ENCODE data around the gene GLRB. TPM values are rescaled to one million over a fixed set of nuclear protein-coding genes. Genes with fewer than 3 reads are reported as not detected.

GLRB gene
- total and polyA plus RNA-seq, 10 of the 15 experiments (the other 5 are each of a cell fraction or from before 2014, with no cell fraction given) = 0.04 TPM; not detected in 9

- TF ChIP-seq IRF3 (IDR thresholded peaks at IDR 0.05) = no peak
- Histone ChIP-seq H2AFZ (ENCODE audit: control insufficient read depth, low read depth, low read length) (no peak overlapping the region), H3K4me1 (ENCODE audit: control insufficient read depth, insufficient read depth, low read length) (no peaks in the 10 kb centered on the region), H3K4me2 (ENCODE audit: control insufficient read depth, insufficient read depth) (no peak overlapping the region), H3K4me3 (no peak overlapping the region), H3K9me3 (replicated peaks; ENCODE audit: control insufficient read depth, insufficient read depth, low read length) (no peaks in the 10 kb centered on the region), H3K79me2 (ENCODE audit: control insufficient read depth, insufficient read depth, low read length) (no peaks in the 10 kb centered on the region), H3K27me3 (replicated peaks in 1 of 2; ENCODE audit: control insufficient read depth in 2 of 2, insufficient read depth in 2 of 2, low read length in 1 of 2) (no peaks in the 10 kb centered on the region), H4K20me1 (ENCODE audit: control insufficient read depth, insufficient read depth) (no peaks in the 10 kb centered on the region), H3K36me3 (ENCODE audit: control insufficient read depth in 2 of 2, insufficient read depth in 2 of 2, low read length in 1 of 2) (no peaks in the 10 kb centered on the region), H3K27ac (ENCODE audit: control insufficient read depth, insufficient read depth) (no peak overlapping the region), H3K9ac (ENCODE audit: control insufficient read depth, insufficient read depth, low read length) (no peak overlapping the region)
- ChIA-PET SMC1A (ENCODE audit: uncharacterized antibody, unreplicated experiment) (no interaction called here), POLR2A (no interaction called here), CTCF (no interaction called here), RAD21 (ENCODE audit: unreplicated experiment) (no interaction called here)
- FAIRE-seq = no peak
- intact Hi-C loops (cut with micrococcal nuclease; ENCODE audit: unreplicated experiment) = no loop called here
- BruUV-seq (replicated peaks) = no TSS peak
- no peak for ATAC-seq
- in situ Hi-C loops (cut with MboI) = no loop called here
- 24% methylated on average over 11 of the region's 11 CpGs for WGBS (ENCODE audit: insufficient coverage, insufficient replicate concordance, low lambda C conversion rate, missing lambda C conversion rate)
- no peak for DNase-seq (ENCODE audit: low read depth, low spot score)
These were observed 23.4 kb upstream of the GLRB start for GRCh38 chr4:157052429-157053040.

- SMC1A ChIA-PET (ENCODE audit: uncharacterized antibody, unreplicated experiment) = interaction anchor here (0.8 kb wide), 1 partner anchor 12 kb away, joined by 3 read pairs; no protein-coding TSS in a partner anchor
- TF ChIP-seq SMAD1 (IDR thresholded peaks at IDR 0.05; ENCODE audit: low read depth, partially characterized antibody) (no peak), ZNF274 (IDR thresholded peaks at IDR 0.05; ENCODE audit: insufficient read depth, insufficient read length) (no peak), PRDM15 (CRISPR knock-in tag; IDR thresholded peaks at IDR 0.05) (no peak), FOXK2 (IDR thresholded peaks at IDR 0.05) (no peak), NR2C1 (IDR thresholded peaks at IDR 0.05) (no peak), PML (IDR thresholded peaks at IDR 0.05; ENCODE audit: low read length) (no peak), POU2F2 (IDR thresholded peaks at IDR 0.05; ENCODE audit: borderline replicate concordance, low read depth, low read length) (no peak), PAX5 (IDR thresholded peaks at IDR 0.05; ENCODE audit: borderline replicate concordance, low read depth, low read length) (no peak), YY1 (IDR thresholded peaks at IDR 0.05; ENCODE audit: low read depth, low read length) (no peak), TAF1 (IDR thresholded peaks at IDR 0.05; ENCODE audit: borderline replicate concordance, low read depth, low read length) (no peak), E2F4 (IDR thresholded peaks at IDR 0.05; ENCODE audit: low read depth, low read length) (no peak)
These were observed 18.7 kb upstream of the GLRB start for GRCh38 chr4:157057218-157057617.

More at GRCh38 chr4:157057218-157057617, 18.7 kb upstream of the GLRB start:
- no TSS peak for BruUV-seq (replicated peaks)
- Histone ChIP-seq H3K27ac (ENCODE audit: control insufficient read depth, insufficient read depth) (no peak overlapping the region), H3K27me3 (replicated peaks in 1 of 2; ENCODE audit: control insufficient read depth in 2 of 2, insufficient read depth in 2 of 2, low read length in 1 of 2) (no peaks in the 10 kb centered on the region), H3K79me2 (ENCODE audit: control insufficient read depth, insufficient read depth, low read length) (no peaks in the 10 kb centered on the region), H3K4me2 (ENCODE audit: control insufficient read depth, insufficient read depth) (no peak overlapping the region), H4K20me1 (ENCODE audit: control insufficient read depth, insufficient read depth) (no peaks in the 10 kb centered on the region), H3K9ac (ENCODE audit: control insufficient read depth, insufficient read depth, low read length) (no peak overlapping the region), H3K4me1 (ENCODE audit: control insufficient read depth, insufficient read depth, low read length) (no peaks in the 10 kb centered on the region), H3K36me3 (ENCODE audit: control insufficient read depth in 2 of 2, insufficient read depth in 2 of 2, low read length in 1 of 2) (no peaks in the 10 kb centered on the region), H3K4me3 (no peak overlapping the region), H3K9me3 (replicated peaks; ENCODE audit: control insufficient read depth, insufficient read depth, low read length) (no peaks in the 10 kb centered on the region), H2AFZ (ENCODE audit: control insufficient read depth, low read depth, low read length) (no peak overlapping the region)
- WGBS (ENCODE audit: insufficient coverage, insufficient replicate concordance, low lambda C conversion rate, missing lambda C conversion rate) = 0% methylated on average over 1 of the region's 1 CpG
- ChIA-PET CTCF (interaction anchor here (1.0 kb wide), 1 partner anchor 12 kb away, joined by 5 read pairs; no protein-coding TSS in a partner anchor), RAD21 (ENCODE audit: unreplicated experiment) (no interaction called here), POLR2A (no interaction called here)
- FAIRE-seq = no peak
- DNase-seq (ENCODE audit: low read depth, low spot score) = no peak
- intact Hi-C loops (cut with micrococcal nuclease; ENCODE audit: unreplicated experiment) (no loop called here), in situ Hi-C loops (cut with MboI) (no loop called here)
- ATAC-seq = no peak

Data from GM12878 (cell line).